GM12878 (cell line): Measurements from ENCODE around the gene EPHA4. TPM values are rescaled to one million over a fixed set of nuclear protein-coding genes. Genes with fewer than 3 reads are reported as not detected.

Experiments used
- ATAC-seq: fragments of 200-7000 bp; cut with Tn5 transposase; 3 replicates; pipeline ENCODE4 v1.9.1; 2020; ENCODE audit warnings: mild to moderate bottlenecking, moderate library complexity
- BruUV-seq: library from RNA; stranded (reverse); fragments of 400-500 nt; replicated peaks from 2 replicates; lab custom pipeline; 2021; lab: Mats Ljungman, UMichigan
- CTCF ChIA-PET: fragments of 300-600 bp; sonication (Branson Sonifier 250); formaldehyde crosslinking; extraction: SDS; loops from one replicate; lab custom pipeline; 2021; ENCODE audit warnings: inconsistent platforms; lab: Yijun Ruan, JAX
- POLR2A ChIA-PET: fragments of 350-600 bp; formaldehyde crosslinking; extraction: SDS; loops from one replicate; lab custom pipeline; 2021; ENCODE audit warnings: inconsistent platforms; lab: Charles Lee
- RAD21 ChIA-PET: fragments of 300-600 bp; sonication (Branson Sonifier 250); formaldehyde crosslinking; loops from one replicate; lab custom pipeline; 2023; ENCODE audit warnings: antibody characterized with exemption; ENCODE audit not compliant: unreplicated experiment; lab: Charles Lee
- SMC1A ChIA-PET: fragments of 300-600 bp; sonication (Branson Sonifier 250); formaldehyde crosslinking; loops from one replicate; lab custom pipeline; 2023; ENCODE audit not compliant: unreplicated experiment, uncharacterized antibody; lab: Charles Lee
- DNase-seq: peaks from one replicate; pipeline ENCODE4 v3.0.0-alpha.2; 2011; ENCODE audit warnings: low read depth, low spot score
- FAIRE-seq: peaks from 3 replicates; lab custom pipeline; 2011; peaks lifted over from hg19 to GRCh38; lab: Jason Lieb, UNC
- H2AFZ ChIP-seq: 2 replicates; pipeline ENCODE4 v1.6.0; 2011; ENCODE audit warnings: low read depth, low read length, control low read depth; ENCODE audit not compliant: control insufficient read depth
- H3K27ac ChIP-seq: 2 replicates; pipeline ENCODE4 v1.5.1; 2011; ENCODE audit warnings: control low read depth; ENCODE audit not compliant: control insufficient read depth, insufficient read depth
- H3K27me3 ChIP-seq, 2 experiments: replicated peaks in 1 of 2; 2 replicates each; pipeline versions ENCODE4 v1.6.0 to v1.6.1; 2011; ENCODE audit warnings: low read length in 1 of 2; ENCODE audit not compliant: control insufficient read depth in 2 of 2, insufficient read depth in 2 of 2
- H3K36me3 ChIP-seq, 2 experiments: 2 replicates each; pipeline ENCODE4 v1.5.1; 2011; ENCODE audit warnings: low read length in 1 of 2; ENCODE audit not compliant: control insufficient read depth in 2 of 2, insufficient read depth in 2 of 2
- H3K4me1 ChIP-seq: 2 replicates; pipeline ENCODE4 v1.6.1; 2011; ENCODE audit warnings: mild to moderate bottlenecking, low read length, moderate library complexity, mixed read lengths; ENCODE audit not compliant: control insufficient read depth, insufficient read depth
- H3K4me2 ChIP-seq: 2 replicates; pipeline ENCODE4 v1.6.0; 2011; ENCODE audit warnings: control low read depth; ENCODE audit not compliant: control insufficient read depth, insufficient read depth
- H3K4me3 ChIP-seq: fragments of 200-600 bp; sonication (generic); 2 replicates; pipeline ENCODE4 v1.5.1; 2016
- H3K79me2 ChIP-seq: 2 replicates; pipeline ENCODE4 v1.6.0; 2011; ENCODE audit warnings: low read length; ENCODE audit not compliant: control insufficient read depth, insufficient read depth
- H3K9ac ChIP-seq: 2 replicates; pipeline ENCODE4 v1.8.0; 2011; ENCODE audit warnings: low read length, control low read depth, mixed read lengths; ENCODE audit not compliant: control insufficient read depth, insufficient read depth
- H3K9me3 ChIP-seq: replicated peaks from 3 replicates; pipeline ENCODE4 v1.5.1; 2011; ENCODE audit warnings: mild to moderate bottlenecking, low read length; ENCODE audit not compliant: control insufficient read depth, insufficient read depth
- H4K20me1 ChIP-seq: 2 replicates; pipeline ENCODE4 v1.6.0; 2011; ENCODE audit not compliant: control insufficient read depth, insufficient read depth
- CBFB ChIP-seq: IDR thresholded peaks from 2 replicates; pipeline ENCODE4 v1.6.1; 2016; ENCODE audit warnings: antibody characterized with exemption, low read depth
- CBX3 ChIP-seq: fragments of 200-600 bp; sonication (generic); IDR thresholded peaks from 2 replicates; pipeline ENCODE4 v1.6.1; 2016; ENCODE audit warnings: low read depth, borderline replicate concordance
- CHD2 ChIP-seq: IDR thresholded peaks from 2 replicates; pipeline ENCODE4 v1.6.1; 2011; ENCODE audit warnings: low read depth, low read length, improper control_type of control experiment, borderline replicate concordance
- HCFC1 ChIP-seq: fragments of 150-350 bp; IDR thresholded peaks from 2 replicates; pipeline ENCODE4 v1.6.1; 2014; ENCODE audit warnings: low read length
- HDAC6 ChIP-seq: fragments of 200-600 bp; sonication (generic); IDR thresholded peaks from one replicate; pipeline ENCODE4 v1.8.0; 2017; ENCODE audit warnings: antibody characterized with exemption; ENCODE audit not compliant: unreplicated experiment
- JUND ChIP-seq: IDR thresholded peaks from 2 replicates; pipeline ENCODE4 v1.6.1; 2012; ENCODE audit warnings: low read depth, mild to moderate bottlenecking, low read length, improper control_type of control experiment, moderate library complexity
- NFYA ChIP-seq: IDR thresholded peaks from 2 replicates; pipeline ENCODE4 v1.6.1; 2011; ENCODE audit warnings: low read depth, mild to moderate bottlenecking, low read length, improper control_type of control experiment, borderline replicate concordance
- NRF1 ChIP-seq: conservative IDR thresholded peaks from 2 replicates; pipeline ENCODE4 v1.6.1; 2011; ENCODE audit warnings: mild to moderate bottlenecking, low read depth, low read length, improper control_type of control experiment
- PAX5 ChIP-seq: IDR thresholded peaks from 2 replicates; pipeline ENCODE4 v1.6.1; 2011; ENCODE audit warnings: low read depth, low read length, borderline replicate concordance
- POLR2AphosphoS5 ChIP-seq: IDR thresholded peaks from 2 replicates; pipeline ENCODE4 v1.6.1; 2011; ENCODE audit warnings: mild to moderate bottlenecking, low read length, inconsistent platforms
- SREBF1 ChIP-seq: IDR thresholded peaks from 2 replicates; pipeline ENCODE4 v1.6.1; 2012; ENCODE audit warnings: mild to moderate bottlenecking, low read length
- WGBS: methylation state at CpG from one replicate; pipeline ENCODE4 v1.1.6; 2016; ENCODE audit warnings: low lambda C conversion rate; ENCODE audit not compliant: insufficient replicate concordance, insufficient coverage; ENCODE audit errors: missing lambda C conversion rate; 5-methylcytosine and 5-hydroxymethylcytosine counted together
- in situ Hi-C: fragments of 300-500 bp; cut with MboI; formaldehyde crosslinking; loops from 9 replicates; pipeline ENCODE4 v1.14.3; 2018; ENCODE audit warnings: mixed read lengths
- intact Hi-C: fragments of 100-400 bp; cut with micrococcal nuclease; formaldehyde crosslinking; loops from one replicate; pipeline ENCODE4 v1.14.2; 2022; ENCODE audit not compliant: unreplicated experiment
- polyA plus RNA-seq, 11 experiments: library from polyadenylated mRNA; depleted of rRNA in 4 of 11; unstranded in 6 of 11; stranded (reverse) in 5 of 11; fragments of >200 nt; fragmentation: Nextera tagmentation in 4 of 11; fragmentation: Illumina TruSeq in 1 of 11; extraction: Ambion mirVana in 4 of 11; extraction: Trizol in 1 of 11; gene quantifications; 1 replicate in 1 of 11; 2 replicates in 10 of 11; pipeline versions ENCODE4 v1.2.1 to v1.2.3, GENCODE V29; 2011 to 2016; ENCODE audit warnings: inconsistent platforms in 2 of 11, missing spikeins in 2 of 11, low read depth in 1 of 11
- total RNA-seq, 4 experiments: library from RNA; depleted of rRNA in 3 of 4; stranded (reverse); fragments of >200 nt in 3 of 4; fragmentation: Illumina TruSeq in 1 of 4; extraction: Trizol in 1 of 4; gene quantifications; 2 replicates each; pipeline versions ENCODE4 v1.2.1 to v1.2.3, GENCODE V29; 2013 to 2021
- TF ChIP-seq, protein P1 (sequence below): fragments of 450-650 bp; IDR thresholded peaks from 2 replicates; pipeline ENCODE4 v1.6.1; 2016; ENCODE audit warnings: mild to moderate bottlenecking
- TF ChIP-seq, protein P2 (sequence below): IDR thresholded peaks from 2 replicates; pipeline ENCODE4 v1.6.1; 2012; ENCODE audit warnings: mild to moderate bottlenecking, low read depth, low read length

The EPHA4 gene
- total and polyA plus RNA-seq, 10 of the 15 experiments (the other 5 are each of a cell fraction or from before 2014, with no cell fraction given) = 0.06 to 1.5 (median 0.33) TPM; not detected in 1

DNA sequence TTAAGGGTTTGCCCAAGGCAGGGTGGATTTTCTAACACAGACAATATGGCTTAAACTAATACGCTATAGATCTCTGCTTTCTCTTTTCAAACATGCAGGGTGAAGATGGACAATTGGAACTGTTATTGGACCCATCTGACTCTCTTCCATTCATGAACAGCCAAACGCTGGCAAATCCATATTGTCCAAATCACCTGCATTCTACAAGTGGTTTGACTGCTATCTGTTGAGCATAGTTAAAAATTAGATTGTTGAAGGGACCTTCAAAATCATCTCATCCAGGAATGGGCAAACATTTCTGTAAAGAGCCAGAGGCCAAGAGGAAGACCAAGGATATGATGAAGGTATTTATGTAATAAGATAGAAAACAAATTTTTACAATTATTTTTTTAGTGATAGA, 65.6 kb downstream of the EPHA4 start:
- CTCF ChIA-PET = no interaction called here
- H3K4me2 ChIP-seq = no peak overlapping the region
- no peaks in the 10 kb centered on the region for H3K79me2 ChIP-seq
- POLR2A ChIA-PET = no interaction called here
- WGBS = 44% methylated on average over 2 of the region's 2 CpGs
- no peak overlapping the region for H2AFZ ChIP-seq
- intact Hi-C loops = no loop called here
- H3K9ac ChIP-seq = no peak overlapping the region
- DNase-seq (no peak), FAIRE-seq (no peak), ATAC-seq (no peak)
- SMC1A ChIA-PET = no interaction called here
- H3K27ac ChIP-seq = no peak overlapping the region
- in situ Hi-C loops = no loop called here
- H4K20me1 ChIP-seq = no peaks in the 10 kb centered on the region
- H3K27me3 ChIP-seq = no peaks in the 10 kb centered on the region; a peak in 1 of 4 replicates
- no peaks in the 10 kb centered on the region for H3K36me3 ChIP-seq
- no peaks in the 10 kb centered on the region for H3K9me3 ChIP-seq
- RAD21 ChIA-PET = no interaction called here
- BruUV-seq = no TSS peak
- TF ChIP-seq, protein P1, sequence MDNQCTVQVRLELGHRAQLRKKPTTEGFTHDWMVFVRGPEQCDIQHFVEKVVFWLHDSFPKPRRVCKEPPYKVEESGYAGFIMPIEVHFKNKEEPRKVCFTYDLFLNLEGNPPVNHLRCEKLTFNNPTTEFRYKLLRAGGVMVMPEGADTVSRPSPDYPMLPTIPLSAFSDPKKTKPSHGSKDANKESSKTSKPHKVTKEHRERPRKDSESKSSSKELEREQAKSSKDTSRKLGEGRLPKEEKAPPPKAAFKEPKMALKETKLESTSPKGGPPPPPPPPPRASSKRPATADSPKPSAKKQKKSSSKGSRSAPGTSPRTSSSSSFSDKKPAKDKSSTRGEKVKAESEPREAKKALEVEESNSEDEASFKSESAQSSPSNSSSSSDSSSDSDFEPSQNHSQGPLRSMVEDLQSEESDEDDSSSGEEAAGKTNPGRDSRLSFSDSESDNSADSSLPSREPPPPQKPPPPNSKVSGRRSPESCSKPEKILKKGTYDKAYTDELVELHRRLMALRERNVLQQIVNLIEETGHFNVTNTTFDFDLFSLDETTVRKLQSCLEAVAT = no peak
- TF ChIP-seq POLR2AphosphoS5 (no peak), HCFC1 (no peak), NFYA (no peak), SREBF1 (no peak), PAX5 (no peak), HDAC6 (no peak), CHD2 (no peak), JUND (no peak), NRF1 (no peak), CBFB (no peak), CBX3 (no peak)
- TF ChIP-seq, protein P2, sequence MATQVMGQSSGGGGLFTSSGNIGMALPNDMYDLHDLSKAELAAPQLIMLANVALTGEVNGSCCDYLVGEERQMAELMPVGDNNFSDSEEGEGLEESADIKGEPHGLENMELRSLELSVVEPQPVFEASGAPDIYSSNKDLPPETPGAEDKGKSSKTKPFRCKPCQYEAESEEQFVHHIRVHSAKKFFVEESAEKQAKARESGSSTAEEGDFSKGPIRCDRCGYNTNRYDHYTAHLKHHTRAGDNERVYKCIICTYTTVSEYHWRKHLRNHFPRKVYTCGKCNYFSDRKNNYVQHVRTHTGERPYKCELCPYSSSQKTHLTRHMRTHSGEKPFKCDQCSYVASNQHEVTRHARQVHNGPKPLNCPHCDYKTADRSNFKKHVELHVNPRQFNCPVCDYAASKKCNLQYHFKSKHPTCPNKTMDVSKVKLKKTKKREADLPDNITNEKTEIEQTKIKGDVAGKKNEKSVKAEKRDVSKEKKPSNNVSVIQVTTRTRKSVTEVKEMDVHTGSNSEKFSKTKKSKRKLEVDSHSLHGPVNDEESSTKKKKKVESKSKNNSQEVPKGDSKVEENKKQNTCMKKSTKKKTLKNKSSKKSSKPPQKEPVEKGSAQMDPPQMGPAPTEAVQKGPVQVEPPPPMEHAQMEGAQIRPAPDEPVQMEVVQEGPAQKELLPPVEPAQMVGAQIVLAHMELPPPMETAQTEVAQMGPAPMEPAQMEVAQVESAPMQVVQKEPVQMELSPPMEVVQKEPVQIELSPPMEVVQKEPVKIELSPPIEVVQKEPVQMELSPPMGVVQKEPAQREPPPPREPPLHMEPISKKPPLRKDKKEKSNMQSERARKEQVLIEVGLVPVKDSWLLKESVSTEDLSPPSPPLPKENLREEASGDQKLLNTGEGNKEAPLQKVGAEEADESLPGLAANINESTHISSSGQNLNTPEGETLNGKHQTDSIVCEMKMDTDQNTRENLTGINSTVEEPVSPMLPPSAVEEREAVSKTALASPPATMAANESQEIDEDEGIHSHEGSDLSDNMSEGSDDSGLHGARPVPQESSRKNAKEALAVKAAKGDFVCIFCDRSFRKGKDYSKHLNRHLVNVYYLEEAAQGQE = no peak
- no peak overlapping the region for H3K4me3 ChIP-seq
- no peaks in the 10 kb centered on the region for H3K4me1 ChIP-seq
